IMR-90 (cell line): ENCODE measurements around the gene BACE1-AS.

ENCODE experiments used
- BHLHE40 ChIP-seq: fragments of 150-350 bp; IDR thresholded peaks from 2 replicates; pipeline ENCODE4 v1.6.1; 2016; ENCODE audit warnings: mild to moderate bottlenecking, low read depth, low read length
- CHD1 ChIP-seq: IDR thresholded peaks from 2 replicates; pipeline ENCODE4 v1.6.1; 2012; ENCODE audit warnings: low read depth, low read length, improper control_type of control experiment
- FOS ChIP-seq: fragments of 150-350 bp; IDR thresholded peaks from 2 replicates; pipeline ENCODE4 v1.6.1; 2016; ENCODE audit warnings: low read depth, low read length
- MAFK ChIP-seq: IDR thresholded peaks from 2 replicates; pipeline ENCODE4 v1.6.1; 2012; ENCODE audit warnings: low read depth, low read length, improper control_type of control experiment
- MAZ ChIP-seq: IDR thresholded peaks from 2 replicates; pipeline ENCODE4 v1.6.1; 2012; ENCODE audit warnings: low read depth, mild to moderate bottlenecking, low read length, improper control_type of control experiment, moderate library complexity, borderline replicate concordance
- POLR2A ChIP-seq: IDR thresholded peaks from 2 replicates; pipeline ENCODE4 v1.6.1; 2012; ENCODE audit warnings: mild to moderate bottlenecking, low read depth, low read length
- RAD21 ChIP-seq: IDR thresholded peaks from 2 replicates; pipeline ENCODE4 v1.6.1; 2012; ENCODE audit warnings: low read length, improper control_type of control experiment
- RCOR1 ChIP-seq: IDR thresholded peaks from 2 replicates; pipeline ENCODE4 v1.6.1; 2012; ENCODE audit warnings: mild to moderate bottlenecking, low read length, improper control_type of control experiment; ENCODE audit not compliant: insufficient replicate concordance
- RFX5 ChIP-seq: IDR thresholded peaks from 2 replicates; pipeline ENCODE4 v1.8.0; 2012; ENCODE audit warnings: low read depth, mild to moderate bottlenecking, low read length, moderate library complexity
- SMC3 ChIP-seq: fragments of 150-350 bp; IDR thresholded peaks from 2 replicates; pipeline ENCODE4 v1.6.1; 2016; ENCODE audit warnings: low read depth, mild to moderate bottlenecking, antibody characterized with exemption, low read length, moderate library complexity
- USF2 ChIP-seq: fragments of 150-350 bp; IDR thresholded peaks from 2 replicates; pipeline ENCODE4 v1.6.1; 2017; ENCODE audit warnings: mild to moderate bottlenecking, antibody characterized with exemption, low read length, low read depth
- TF ChIP-seq, protein P1 (sequence below): conservative IDR thresholded peaks from 2 replicates; pipeline ENCODE4 v1.5.1; 2012; ENCODE audit warnings: mild to moderate bottlenecking, low read depth, low read length, improper control_type of control experiment

DNA sequence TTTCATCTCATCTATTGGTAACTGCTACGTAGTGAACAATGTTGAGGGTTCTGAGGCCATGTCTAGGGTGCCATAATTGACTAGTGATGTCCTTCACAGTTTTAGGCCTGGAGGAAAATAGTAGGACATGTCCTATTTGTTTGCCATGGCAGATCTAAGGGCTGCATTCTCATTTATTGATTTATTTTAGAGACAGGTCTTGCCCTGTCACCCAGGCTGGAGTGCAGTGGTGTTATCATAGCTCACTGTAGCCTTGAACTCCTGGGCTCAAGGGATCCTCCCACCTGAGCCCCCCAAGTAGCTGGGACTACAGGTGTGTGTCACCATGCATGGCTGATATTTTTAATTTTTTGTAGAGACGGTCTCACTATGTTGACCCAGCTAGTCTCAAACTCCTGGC lies 41.7 kb downstream of the BACE1-AS start:
- TF ChIP-seq, protein P1, sequence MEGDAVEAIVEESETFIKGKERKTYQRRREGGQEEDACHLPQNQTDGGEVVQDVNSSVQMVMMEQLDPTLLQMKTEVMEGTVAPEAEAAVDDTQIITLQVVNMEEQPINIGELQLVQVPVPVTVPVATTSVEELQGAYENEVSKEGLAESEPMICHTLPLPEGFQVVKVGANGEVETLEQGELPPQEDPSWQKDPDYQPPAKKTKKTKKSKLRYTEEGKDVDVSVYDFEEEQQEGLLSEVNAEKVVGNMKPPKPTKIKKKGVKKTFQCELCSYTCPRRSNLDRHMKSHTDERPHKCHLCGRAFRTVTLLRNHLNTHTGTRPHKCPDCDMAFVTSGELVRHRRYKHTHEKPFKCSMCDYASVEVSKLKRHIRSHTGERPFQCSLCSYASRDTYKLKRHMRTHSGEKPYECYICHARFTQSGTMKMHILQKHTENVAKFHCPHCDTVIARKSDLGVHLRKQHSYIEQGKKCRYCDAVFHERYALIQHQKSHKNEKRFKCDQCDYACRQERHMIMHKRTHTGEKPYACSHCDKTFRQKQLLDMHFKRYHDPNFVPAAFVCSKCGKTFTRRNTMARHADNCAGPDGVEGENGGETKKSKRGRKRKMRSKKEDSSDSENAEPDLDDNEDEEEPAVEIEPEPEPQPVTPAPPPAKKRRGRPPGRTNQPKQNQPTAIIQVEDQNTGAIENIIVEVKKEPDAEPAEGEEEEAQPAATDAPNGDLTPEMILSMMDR = no peak
- TF ChIP-seq CHD1 (no peak), POLR2A (no peak), MAZ (no peak), RFX5 (no peak), USF2 (no peak), RCOR1 (no peak), MAFK (no peak), FOS (no peak), RAD21 (no peak), BHLHE40 (no peak), SMC3 (no peak)
